HCT116 (cell line): ENCODE measurements around the gene CASZ1. TPM values are rescaled to one million over a fixed set of nuclear protein-coding genes. Genes with fewer than 3 reads are reported as not detected.

Experiments used
- ATAC-seq: fragments of 200-7000 bp; cut with Tn5 transposase; 2 replicates; pipeline ENCODE4 v1.9.1; 2020; ENCODE audit warnings: mild to moderate bottlenecking, moderate library complexity
- BruUV-seq: library from RNA; stranded (reverse); fragments of 400-500 nt; replicated peaks from 2 replicates; lab custom pipeline; 2021; lab: Mats Ljungman, UMichigan
- CTCF ChIA-PET: fragments of 300-600 bp; sonication (Branson Sonifier 250); formaldehyde crosslinking; loops from one replicate; lab custom pipeline; 2021; ENCODE audit warnings: antibody characterized with exemption; lab: Charles Lee
- POLR2A ChIA-PET: fragments of 300-600, 350-600 bp; sonication (Branson Sonifier 250); formaldehyde crosslinking; loops from one replicate; lab custom pipeline; 2021; ENCODE audit warnings: antibody characterized with exemption; lab: Charles Lee
- RAD21 ChIA-PET, 2 experiments: fragments of 300-600 bp; sonication (Branson Sonifier 250); formaldehyde crosslinking; loops; one replicate each; lab custom pipeline; 2023; ENCODE audit warnings: low total read pairs in 2 of 2; ENCODE audit not compliant: uncharacterized antibody in 2 of 2, unreplicated experiment in 2 of 2, low non-redundant PET in 1 of 2; lab: Charles Lee
- DNase-seq: peaks from one replicate; pipeline ENCODE4 v3.0.0-alpha.2; 2010; ENCODE audit warnings: low read depth, low spot score
- H2AFZ ChIP-seq: fragments of 200-600 bp; shearing (Covaris generic), sonication (generic); 2 replicates; pipeline ENCODE4 v1.6.1; 2017; ENCODE audit warnings: low read depth, mixed run types, mixed read lengths, antibody characterized with exemption, low read length; ENCODE audit not compliant: poor library complexity, severe bottlenecking
- H3K27ac ChIP-seq: 2 replicates; pipeline ENCODE4 v1.5.1; 2012; ENCODE audit warnings: low read depth, low read length
- H3K27me3 ChIP-seq: fragments of 200-600 bp; sonication (generic); 2 replicates; pipeline ENCODE4 v1.6.1; 2016; ENCODE audit warnings: mixed run types, low read length, mixed read lengths; ENCODE audit not compliant: insufficient read depth
- H3K36me3 ChIP-seq, 2 experiments: fragments of 200-500 bp in 1 of 2; fragments of 200-600 bp in 1 of 2; sonication (Bioruptor generic) in 1 of 2; sonication (generic) in 1 of 2; 2 replicates each; pipeline versions ENCODE4 v1.5.1 to v1.6.1; 2014 to 2016; ENCODE audit warnings: low read length in 2 of 2, inconsistent platforms in 1 of 2, mixed read lengths in 1 of 2, mixed run types in 1 of 2; ENCODE audit not compliant: insufficient read depth in 2 of 2, control insufficient read depth in 1 of 2
- H3K4me1 ChIP-seq, 2 experiments: fragments of 200-600 bp in 1 of 2; sonication (generic) in 1 of 2; 2 replicates each; pipeline versions ENCODE4 v1.5.1 to v1.6.1; 2012 to 2017; ENCODE audit warnings: low read length in 2 of 2, inconsistent platforms in 1 of 2, mild to moderate bottlenecking in 1 of 2, mixed read lengths in 1 of 2, mixed run types in 1 of 2, moderate library complexity in 1 of 2; ENCODE audit not compliant: insufficient read depth in 2 of 2, control insufficient read depth in 1 of 2
- H3K4me2 ChIP-seq: fragments of 200-600 bp; sonication (generic); 2 replicates; pipeline ENCODE4 v1.6.1; 2017; ENCODE audit warnings: mixed run types, low read length, mixed read lengths
- H3K4me3 ChIP-seq, 2 experiments: fragments of 200-600 bp in 1 of 2; sonication (generic) in 1 of 2; replicated peaks in 1 of 2; 2 replicates each; pipeline ENCODE4 v1.5.1; 2011 to 2016; ENCODE audit warnings: low read length in 2 of 2, control low read depth in 1 of 2, low read depth in 1 of 2, mild to moderate bottlenecking in 1 of 2, mixed read lengths in 1 of 2, mixed run types in 1 of 2
- H3K79me2 ChIP-seq: fragments of 200-600 bp; sonication (generic); 2 replicates; pipeline ENCODE4 v1.6.1; 2017; ENCODE audit warnings: mild to moderate bottlenecking, mixed run types, low read length, moderate library complexity, mixed read lengths; ENCODE audit not compliant: insufficient read depth
- H3K9ac ChIP-seq: fragments of 200-600 bp; sonication (generic); 2 replicates; pipeline ENCODE4 v1.6.1; 2016; ENCODE audit warnings: low read length, mixed read lengths
- H3K9me2 ChIP-seq: fragments of 200-600 bp; sonication (generic), shearing (Covaris generic); 2 replicates; pipeline ENCODE4 v1.6.1; 2017; ENCODE audit warnings: mixed run types, mild to moderate bottlenecking, moderate library complexity; ENCODE audit not compliant: insufficient read depth
- H3K9me3 ChIP-seq, 2 experiments: fragments of 200-500 bp in 1 of 2; fragments of 200-600 bp in 1 of 2; sonication (Bioruptor generic) in 1 of 2; sonication (generic) in 1 of 2; 2 replicates each; pipeline ENCODE4 v1.6.1; 2014 to 2017; ENCODE audit warnings: low read length in 2 of 2, mixed read lengths in 2 of 2, inconsistent platforms in 1 of 2, low read depth in 1 of 2, mild to moderate bottlenecking in 1 of 2, mixed run types in 1 of 2, moderate library complexity in 1 of 2; ENCODE audit not compliant: control insufficient read depth in 1 of 2, insufficient read depth in 1 of 2
- H4K20me1 ChIP-seq: fragments of 200-600 bp; sonication (generic), shearing (Covaris generic); 2 replicates; pipeline ENCODE4 v1.6.1; 2017; ENCODE audit warnings: mixed run types, mild to moderate bottlenecking, moderate library complexity; ENCODE audit not compliant: insufficient read depth
- ATF3 ChIP-seq: IDR thresholded peaks from 2 replicates; pipeline ENCODE4 v1.6.1; 2012
- CBX3 ChIP-seq: IDR thresholded peaks from 2 replicates; pipeline ENCODE4 v1.6.1; 2012; ENCODE audit warnings: low read depth
- CEBPB ChIP-seq: IDR thresholded peaks from 2 replicates; pipeline ENCODE4 v1.6.1; 2012; ENCODE audit warnings: low read depth
- CTCF ChIP-seq, 3 experiments: fragments of 200-600 bp in 1 of 3; sonication (generic) in 1 of 3; IDR thresholded peaks in 2 of 3; conservative IDR thresholded peaks in 1 of 3; 2 replicates each; pipeline ENCODE4 v1.5.1; 2012 to 2017; ENCODE audit warnings: low read depth in 2 of 3, low read length in 2 of 3, antibody characterized with exemption in 1 of 3, borderline replicate concordance in 1 of 3, control low read depth in 1 of 3, mild to moderate bottlenecking in 1 of 3, mixed read lengths in 1 of 3, mixed run types in 1 of 3, moderate library complexity in 1 of 3; ENCODE audit not compliant: insufficient read depth in 1 of 3
- EZH2 ChIP-seq: fragments of 200-600 bp; sonication (generic); IDR thresholded peaks from 2 replicates; pipeline ENCODE4 v1.6.1; 2017; ENCODE audit warnings: antibody characterized with exemption, mixed run types
- EZH2phosphoT487 ChIP-seq: fragments of 200-600 bp; IDR thresholded peaks from 2 replicates; pipeline ENCODE4 v1.6.1; 2018; ENCODE audit warnings: antibody characterized with exemption, borderline replicate concordance
- JUND ChIP-seq: IDR thresholded peaks from 2 replicates; pipeline ENCODE4 v1.6.1; 2012
- POLR2A ChIP-seq: IDR thresholded peaks from 2 replicates; pipeline ENCODE4 v1.7.0; 2011; ENCODE audit warnings: borderline replicate concordance; ENCODE audit not compliant: insufficient read depth, insufficient read length; ENCODE audit errors: extremely low read depth
- POLR2AphosphoS5 ChIP-seq: IDR thresholded peaks from 2 replicates; pipeline ENCODE4 v1.6.1; 2011; ENCODE audit warnings: mild to moderate bottlenecking, low read depth, low read length, moderate library complexity
- SIN3A ChIP-seq: IDR thresholded peaks from 2 replicates; pipeline ENCODE4 v1.6.1; 2012; ENCODE audit warnings: low read depth
- SP1 ChIP-seq: IDR thresholded peaks from 2 replicates; pipeline ENCODE4 v1.6.1; 2012; ENCODE audit warnings: low read depth
- SRF ChIP-seq: IDR thresholded peaks from 2 replicates; pipeline ENCODE4 v1.6.1; 2012; ENCODE audit warnings: low read depth
- TCF7L2 ChIP-seq: IDR thresholded peaks from 2 replicates; pipeline ENCODE4 v1.7.0; 2011; ENCODE audit warnings: borderline replicate concordance, inconsistent platforms; ENCODE audit not compliant: insufficient read depth, insufficient read length; ENCODE audit errors: extremely low read depth
- YY1 ChIP-seq: IDR thresholded peaks from 2 replicates; pipeline ENCODE4 v1.6.1; 2011; ENCODE audit warnings: low read length, low read depth, moderate library complexity, mild to moderate bottlenecking; ENCODE audit not compliant: insufficient replicate concordance; ENCODE audit errors: extremely low read depth
- ZBTB33 ChIP-seq: IDR thresholded peaks from 2 replicates; pipeline ENCODE4 v1.6.1; 2011; ENCODE audit warnings: mild to moderate bottlenecking, low read length, moderate library complexity; ENCODE audit not compliant: insufficient replicate concordance; ENCODE audit errors: extremely low read depth
- ZFX ChIP-seq: fragments of 450-650 bp; IDR thresholded peaks from 2 replicates; pipeline ENCODE4 v1.6.1; 2017
- ZNF274 ChIP-seq: fragments of 200-500 bp; sonication (Bioruptor generic); IDR thresholded peaks from 2 replicates; pipeline ENCODE4 v1.6.1; 2014; ENCODE audit warnings: mild to moderate bottlenecking, low read depth, low read length, inconsistent platforms
- intact Hi-C: fragments of 100-400 bp; cut with micrococcal nuclease; formaldehyde crosslinking; loops from 2 replicates; pipeline ENCODE4 v1.10.0; 2022
- total RNA-seq: library from RNA; stranded (reverse); gene quantifications from one replicate; pipeline ENCODE4 v1.2.1, GENCODE V29; 2021; ENCODE audit not compliant: unreplicated experiment

The CASZ1 gene
- total RNA-seq, 1 experiment from 2014 or later = 7.7 TPM

GRCh38 chr1:10616696-10617095 lies 179.8 kb downstream of the CASZ1 start:
- CTCF ChIA-PET = no interaction called here
- Histone ChIP-seq H3K27ac (no peak overlapping the region), H3K79me2 (no peaks in the 10 kb centered on the region), H3K9ac (no peak overlapping the region), H3K27me3 (no peaks in the 10 kb centered on the region), H3K4me1 (no peaks in the 10 kb centered on the region), H3K4me2 (no peak overlapping the region), H3K9me3 (no peaks in the 10 kb centered on the region), H4K20me1 (no peaks in the 10 kb centered on the region), H3K4me3 (no peak overlapping the region), H2AFZ (no peak overlapping the region), H3K36me3 (no peaks in the 10 kb centered on the region), H3K9me2 (no peaks in the 10 kb centered on the region)
- POLR2A ChIA-PET = no interaction called here
- no peak for TF ChIP-seq POLR2A
- TF ChIP-seq SIN3A = no peak
- TF ChIP-seq SP1 = no peak
- TF ChIP-seq ZNF274 = no peak
- TF ChIP-seq ZBTB33 = no peak
- TF ChIP-seq EZH2 = no peak
- TF ChIP-seq JUND = no peak
- RAD21 ChIA-PET = no interaction called here
- no TSS peak for BruUV-seq
- intact Hi-C loops = no loop called here
- ATAC-seq (no peak), DNase-seq (no peak)

DNA sequence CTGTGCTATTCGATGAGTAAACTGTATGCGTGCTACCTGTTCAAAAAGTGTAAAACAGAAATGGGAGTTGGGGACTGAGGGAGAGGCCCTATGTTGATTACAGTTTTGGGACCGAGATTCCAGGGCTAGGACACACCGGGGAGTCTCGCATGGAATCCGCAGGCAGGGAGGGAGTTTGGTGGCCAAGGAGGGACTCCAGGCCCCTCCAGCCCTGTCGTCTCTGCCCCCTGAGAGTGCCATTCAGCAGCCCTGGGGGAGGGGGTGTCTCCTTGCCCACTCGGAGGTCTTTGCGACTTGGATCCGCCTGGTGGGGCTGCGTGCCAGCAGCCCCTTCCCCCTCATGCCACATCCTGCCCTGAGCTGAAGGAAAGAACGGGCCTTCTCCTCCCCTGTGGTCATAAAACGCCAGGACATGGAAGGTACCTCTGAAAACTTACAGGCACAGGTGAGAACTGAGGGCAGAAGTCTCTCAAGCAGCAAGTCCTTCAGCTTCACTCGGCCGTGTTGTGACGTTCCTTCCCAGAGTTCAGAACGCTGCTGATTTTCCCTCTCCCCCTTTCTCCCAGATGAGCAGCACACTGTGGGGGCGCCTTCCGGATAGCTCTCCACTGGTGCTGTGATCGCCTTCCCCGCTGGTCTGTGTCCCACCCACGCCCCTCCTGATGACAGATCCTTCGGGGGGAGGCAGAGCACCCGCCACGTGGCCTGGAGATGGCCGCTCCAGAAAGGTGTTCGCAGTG lies 180.3 kb downstream of the CASZ1 start:
- H3K9me2 ChIP-seq = no peaks in the 10 kb centered on the region
- RAD21 ChIA-PET = no interaction called here
- DNase-seq = no peak
- TF ChIP-seq SIN3A (no peak), CBX3 (no peak), EZH2phosphoT487 (no peak), POLR2A (no peak), ZFX (no peak), ZNF274 (no peak), ATF3 (no peak), YY1 (no peak), CTCF (IDR thresholded peaks at IDR 0.05 in 2 of 3, conservative IDR thresholded peaks at IDR 0.05 in 1 of 3; ENCODE audit: borderline replicate concordance in 1 of 3, insufficient read depth in 1 of 3, low read depth in 2 of 3, low read length in 2 of 3) (no peak), SRF (no peak), TCF7L2 (no peak), CEBPB (no peak), POLR2AphosphoS5 (no peak), SP1 (no peak)

More for the DNA sequence above, 180.3 kb downstream of the CASZ1 start:
- Histone ChIP-seq H3K4me3 (no peak overlapping the region), H3K27me3 (no peaks in the 10 kb centered on the region), H3K79me2 (no peaks in the 10 kb centered on the region), H3K4me1 (no peaks in the 10 kb centered on the region), H3K4me2 (no peak overlapping the region), H2AFZ (no peak overlapping the region), H3K27ac (no peak overlapping the region), H3K9ac (no peak overlapping the region), H3K36me3 (no peaks in the 10 kb centered on the region), H4K20me1 (no peaks in the 10 kb centered on the region), H3K9me3 (no peaks in the 10 kb centered on the region)
- ChIA-PET POLR2A (no interaction called here), CTCF (no interaction called here)
- BruUV-seq = no TSS peak
- intact Hi-C loops = no loop called here
- ATAC-seq = no peak
